ENCODE results near the gene HESX1. TPM values are rescaled to one million over a fixed set of nuclear protein-coding genes. Genes with fewer than 3 reads are reported as not detected.

The HESX1 gene
- total RNA-seq, 1 experiment from 2014 or later = 5.6 TPM

DNA sequence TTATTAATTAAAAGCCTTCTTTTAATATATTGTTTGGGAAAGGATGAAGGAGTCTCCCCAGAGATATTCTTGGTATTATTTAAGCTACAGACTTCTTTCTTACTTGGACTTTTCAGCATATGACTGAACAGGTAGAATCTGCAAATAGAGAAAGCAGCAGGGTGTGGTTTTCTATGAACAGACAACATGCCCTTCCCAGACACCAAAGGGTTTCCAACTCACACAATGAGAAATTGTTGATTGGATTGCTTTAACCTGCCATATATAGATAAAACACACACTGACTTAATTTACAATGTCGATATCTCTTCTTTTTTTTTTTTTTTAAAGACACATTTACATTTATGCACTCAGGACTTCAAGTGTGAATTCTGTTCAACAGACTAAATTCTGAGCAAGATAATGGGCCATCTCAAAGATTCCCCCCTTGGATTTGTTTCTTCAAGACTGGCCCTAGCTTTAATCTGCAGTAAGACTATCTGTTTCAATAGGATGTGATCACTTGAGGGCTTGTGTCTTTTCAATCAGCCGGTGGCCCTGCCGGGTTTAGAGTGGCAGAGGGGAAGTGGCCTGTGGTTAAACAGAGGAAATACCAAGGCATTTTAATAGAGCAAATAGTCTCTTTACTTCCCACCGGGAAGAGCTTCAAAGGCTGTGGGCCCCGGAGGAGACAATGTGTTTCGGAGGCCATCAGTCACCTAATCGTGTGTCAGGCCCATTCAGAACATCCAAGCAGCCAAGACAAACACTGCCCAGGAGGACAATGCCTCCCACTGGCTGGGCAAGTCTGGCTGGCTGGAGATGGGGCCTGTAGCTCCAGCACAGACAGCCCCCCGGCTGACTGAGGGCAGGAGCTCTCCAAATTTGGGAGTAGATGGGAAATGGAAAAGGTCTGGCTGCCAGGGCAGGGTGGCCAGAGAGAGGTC, 40.7 kb downstream of the HESX1 start (continued):
- TF ChIP-seq, protein P1, sequence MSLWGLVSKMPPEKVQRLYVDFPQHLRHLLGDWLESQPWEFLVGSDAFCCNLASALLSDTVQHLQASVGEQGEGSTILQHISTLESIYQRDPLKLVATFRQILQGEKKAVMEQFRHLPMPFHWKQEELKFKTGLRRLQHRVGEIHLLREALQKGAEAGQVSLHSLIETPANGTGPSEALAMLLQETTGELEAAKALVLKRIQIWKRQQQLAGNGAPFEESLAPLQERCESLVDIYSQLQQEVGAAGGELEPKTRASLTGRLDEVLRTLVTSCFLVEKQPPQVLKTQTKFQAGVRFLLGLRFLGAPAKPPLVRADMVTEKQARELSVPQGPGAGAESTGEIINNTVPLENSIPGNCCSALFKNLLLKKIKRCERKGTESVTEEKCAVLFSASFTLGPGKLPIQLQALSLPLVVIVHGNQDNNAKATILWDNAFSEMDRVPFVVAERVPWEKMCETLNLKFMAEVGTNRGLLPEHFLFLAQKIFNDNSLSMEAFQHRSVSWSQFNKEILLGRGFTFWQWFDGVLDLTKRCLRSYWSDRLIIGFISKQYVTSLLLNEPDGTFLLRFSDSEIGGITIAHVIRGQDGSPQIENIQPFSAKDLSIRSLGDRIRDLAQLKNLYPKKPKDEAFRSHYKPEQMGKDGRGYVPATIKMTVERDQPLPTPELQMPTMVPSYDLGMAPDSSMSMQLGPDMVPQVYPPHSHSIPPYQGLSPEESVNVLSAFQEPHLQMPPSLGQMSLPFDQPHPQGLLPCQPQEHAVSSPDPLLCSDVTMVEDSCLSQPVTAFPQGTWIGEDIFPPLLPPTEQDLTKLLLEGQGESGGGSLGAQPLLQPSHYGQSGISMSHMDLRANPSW (CRISPR knock-in tag; conservative IDR thresholded peaks at IDR 0.05; ENCODE audit: low read depth) = 0 out of 2 replicates have a peak, but pooled peaks have one; percentile 43
- 0 out of 2 replicates have a peak, but pooled peaks have one; percentile 31 for TF ChIP-seq SMAD4 (CRISPR knock-in tag; IDR thresholded peaks at IDR 0.05)
- TF ChIP-seq, protein P2, sequence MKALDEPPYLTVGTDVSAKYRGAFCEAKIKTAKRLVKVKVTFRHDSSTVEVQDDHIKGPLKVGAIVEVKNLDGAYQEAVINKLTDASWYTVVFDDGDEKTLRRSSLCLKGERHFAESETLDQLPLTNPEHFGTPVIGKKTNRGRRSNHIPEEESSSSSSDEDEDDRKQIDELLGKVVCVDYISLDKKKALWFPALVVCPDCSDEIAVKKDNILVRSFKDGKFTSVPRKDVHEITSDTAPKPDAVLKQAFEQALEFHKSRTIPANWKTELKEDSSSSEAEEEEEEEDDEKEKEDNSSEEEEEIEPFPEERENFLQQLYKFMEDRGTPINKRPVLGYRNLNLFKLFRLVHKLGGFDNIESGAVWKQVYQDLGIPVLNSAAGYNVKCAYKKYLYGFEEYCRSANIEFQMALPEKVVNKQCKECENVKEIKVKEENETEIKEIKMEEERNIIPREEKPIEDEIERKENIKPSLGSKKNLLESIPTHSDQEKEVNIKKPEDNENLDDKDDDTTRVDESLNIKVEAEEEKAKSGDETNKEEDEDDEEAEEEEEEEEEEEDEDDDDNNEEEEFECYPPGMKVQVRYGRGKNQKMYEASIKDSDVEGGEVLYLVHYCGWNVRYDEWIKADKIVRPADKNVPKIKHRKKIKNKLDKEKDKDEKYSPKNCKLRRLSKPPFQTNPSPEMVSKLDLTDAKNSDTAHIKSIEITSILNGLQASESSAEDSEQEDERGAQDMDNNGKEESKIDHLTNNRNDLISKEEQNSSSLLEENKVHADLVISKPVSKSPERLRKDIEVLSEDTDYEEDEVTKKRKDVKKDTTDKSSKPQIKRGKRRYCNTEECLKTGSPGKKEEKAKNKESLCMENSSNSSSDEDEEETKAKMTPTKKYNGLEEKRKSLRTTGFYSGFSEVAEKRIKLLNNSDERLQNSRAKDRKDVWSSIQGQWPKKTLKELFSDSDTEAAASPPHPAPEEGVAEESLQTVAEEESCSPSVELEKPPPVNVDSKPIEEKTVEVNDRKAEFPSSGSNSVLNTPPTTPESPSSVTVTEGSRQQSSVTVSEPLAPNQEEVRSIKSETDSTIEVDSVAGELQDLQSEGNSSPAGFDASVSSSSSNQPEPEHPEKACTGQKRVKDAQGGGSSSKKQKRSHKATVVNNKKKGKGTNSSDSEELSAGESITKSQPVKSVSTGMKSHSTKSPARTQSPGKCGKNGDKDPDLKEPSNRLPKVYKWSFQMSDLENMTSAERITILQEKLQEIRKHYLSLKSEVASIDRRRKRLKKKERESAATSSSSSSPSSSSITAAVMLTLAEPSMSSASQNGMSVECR (CRISPR knock-in tag; IDR thresholded peaks at IDR 0.05; ENCODE audit: borderline replicate concordance) = no peak
- TF ChIP-seq, protein P3, sequence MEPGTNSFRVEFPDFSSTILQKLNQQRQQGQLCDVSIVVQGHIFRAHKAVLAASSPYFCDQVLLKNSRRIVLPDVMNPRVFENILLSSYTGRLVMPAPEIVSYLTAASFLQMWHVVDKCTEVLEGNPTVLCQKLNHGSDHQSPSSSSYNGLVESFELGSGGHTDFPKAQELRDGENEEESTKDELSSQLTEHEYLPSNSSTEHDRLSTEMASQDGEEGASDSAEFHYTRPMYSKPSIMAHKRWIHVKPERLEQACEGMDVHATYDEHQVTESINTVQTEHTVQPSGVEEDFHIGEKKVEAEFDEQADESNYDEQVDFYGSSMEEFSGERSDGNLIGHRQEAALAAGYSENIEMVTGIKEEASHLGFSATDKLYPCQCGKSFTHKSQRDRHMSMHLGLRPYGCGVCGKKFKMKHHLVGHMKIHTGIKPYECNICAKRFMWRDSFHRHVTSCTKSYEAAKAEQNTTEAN (CRISPR knock-in tag; IDR thresholded peaks at IDR 0.05) = no peak

DNA sequence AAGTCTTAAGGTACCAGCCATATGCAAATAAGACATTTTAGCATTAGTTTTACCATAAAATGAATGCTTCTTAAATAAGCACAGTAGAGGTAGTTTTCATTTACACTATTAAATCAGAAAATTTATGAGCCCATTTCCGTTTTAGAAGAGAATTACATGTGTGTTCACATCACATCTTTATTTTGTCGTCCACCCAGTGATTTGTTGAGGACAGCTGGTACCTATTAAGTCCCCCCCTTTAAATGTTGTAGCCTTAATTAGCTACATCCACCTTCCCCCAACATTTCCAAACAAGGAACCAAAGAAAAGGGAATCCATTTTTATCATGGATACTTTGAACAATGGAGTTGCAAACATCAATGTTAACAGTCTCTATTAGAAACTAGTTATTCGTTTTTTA, 41.5 kb downstream of the HESX1 start:
- Mint-ChIP-seq H3K27me3 (ENCODE audit: low read depth) (peaks cover 14% of the 10 kb centered on the region), H3K27ac (no peak overlapping the region), H3K9me3 (no peaks in the 10 kb centered on the region), H3K36me3 (no peaks in the 10 kb centered on the region), H3K4me1 (peaks cover 95% of the 10 kb centered on the region), H3K4me3 (peak overlapping the region; percentile 22)
- ATAC-seq = no peak
- CTCF ChIA-PET = interaction anchor here (1.7 kb wide), 1 partner anchor 57 kb away, joined by 5 read pairs; no protein-coding TSS in a partner anchor
- DNase-seq (ENCODE audit: low spot score) = no peak
- POLR2A ChIA-PET = interaction anchor here (0.5 kb wide), 1 partner anchor 27 kb away, joined by 3 read pairs; no protein-coding TSS in a partner anchor
- TF ChIP-seq, protein P4, sequence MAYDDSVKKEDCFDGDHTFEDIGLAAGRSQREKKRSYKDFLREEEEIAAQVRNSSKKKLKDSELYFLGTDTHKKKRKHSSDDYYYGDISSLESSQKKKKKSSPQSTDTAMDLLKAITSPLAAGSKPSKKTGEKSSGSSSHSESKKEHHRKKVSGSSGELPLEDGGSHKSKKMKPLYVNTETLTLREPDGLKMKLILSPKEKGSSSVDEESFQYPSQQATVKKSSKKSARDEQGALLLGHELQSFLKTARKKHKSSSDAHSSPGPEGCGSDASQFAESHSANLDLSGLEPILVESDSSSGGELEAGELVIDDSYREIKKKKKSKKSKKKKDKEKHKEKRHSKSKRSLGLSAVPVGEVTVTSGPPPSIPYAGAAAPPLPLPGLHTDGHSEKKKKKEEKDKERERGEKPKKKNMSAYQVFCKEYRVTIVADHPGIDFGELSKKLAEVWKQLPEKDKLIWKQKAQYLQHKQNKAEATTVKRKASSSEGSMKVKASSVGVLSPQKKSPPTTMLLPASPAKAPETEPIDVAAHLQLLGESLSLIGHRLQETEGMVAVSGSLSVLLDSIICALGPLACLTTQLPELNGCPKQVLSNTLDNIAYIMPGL (CRISPR knock-in tag; IDR thresholded peaks at IDR 0.05) = no peak
- TF ChIP-seq, protein P5, sequence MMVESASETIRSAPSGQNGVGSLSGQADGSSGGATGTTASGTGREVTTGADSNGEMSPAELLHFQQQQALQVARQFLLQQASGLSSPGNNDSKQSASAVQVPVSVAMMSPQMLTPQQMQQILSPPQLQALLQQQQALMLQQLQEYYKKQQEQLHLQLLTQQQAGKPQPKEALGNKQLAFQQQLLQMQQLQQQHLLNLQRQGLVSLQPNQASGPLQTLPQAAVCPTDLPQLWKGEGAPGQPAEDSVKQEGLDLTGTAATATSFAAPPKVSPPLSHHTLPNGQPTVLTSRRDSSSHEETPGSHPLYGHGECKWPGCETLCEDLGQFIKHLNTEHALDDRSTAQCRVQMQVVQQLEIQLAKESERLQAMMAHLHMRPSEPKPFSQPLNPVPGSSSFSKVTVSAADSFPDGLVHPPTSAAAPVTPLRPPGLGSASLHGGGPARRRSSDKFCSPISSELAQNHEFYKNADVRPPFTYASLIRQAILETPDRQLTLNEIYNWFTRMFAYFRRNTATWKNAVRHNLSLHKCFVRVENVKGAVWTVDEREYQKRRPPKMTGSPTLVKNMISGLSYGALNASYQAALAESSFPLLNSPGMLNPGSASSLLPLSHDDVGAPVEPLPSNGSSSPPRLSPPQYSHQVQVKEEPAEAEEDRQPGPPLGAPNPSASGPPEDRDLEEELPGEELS (CRISPR knock-in tag; IDR thresholded peaks at IDR 0.05) = no peak
- TF ChIP-seq, protein P6, sequence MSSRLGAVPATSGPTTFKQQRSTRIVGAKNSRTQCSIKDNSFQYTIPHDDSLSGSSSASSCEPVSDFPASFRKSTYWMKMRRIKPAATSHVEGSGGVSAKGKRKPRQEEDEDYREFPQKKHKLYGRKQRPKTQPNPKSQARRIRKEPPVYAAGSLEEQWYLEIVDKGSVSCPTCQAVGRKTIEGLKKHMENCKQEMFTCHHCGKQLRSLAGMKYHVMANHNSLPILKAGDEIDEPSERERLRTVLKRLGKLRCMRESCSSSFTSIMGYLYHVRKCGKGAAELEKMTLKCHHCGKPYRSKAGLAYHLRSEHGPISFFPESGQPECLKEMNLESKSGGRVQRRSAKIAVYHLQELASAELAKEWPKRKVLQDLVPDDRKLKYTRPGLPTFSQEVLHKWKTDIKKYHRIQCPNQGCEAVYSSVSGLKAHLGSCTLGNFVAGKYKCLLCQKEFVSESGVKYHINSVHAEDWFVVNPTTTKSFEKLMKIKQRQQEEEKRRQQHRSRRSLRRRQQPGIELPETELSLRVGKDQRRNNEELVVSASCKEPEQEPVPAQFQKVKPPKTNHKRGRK (CRISPR knock-in tag; IDR thresholded peaks at IDR 0.05; ENCODE audit: borderline replicate concordance) = no peak
- TF ChIP-seq RORB (CRISPR knock-in tag; IDR thresholded peaks at IDR 0.05) = no peak
- TF ChIP-seq NR3C1 (CRISPR knock-in tag; conservative IDR thresholded peaks at IDR 0.05; ENCODE audit: low read depth) = no peak
- TF ChIP-seq ZNF219 (CRISPR knock-in tag; IDR thresholded peaks at IDR 0.05; ENCODE audit: borderline replicate concordance) = no peak
- no peak for TF ChIP-seq ZNF416 (CRISPR knock-in tag; IDR thresholded peaks at IDR 0.05)
- no peak for TF ChIP-seq SP1 (CRISPR knock-in tag; conservative IDR thresholded peaks at IDR 0.05)
- TF ChIP-seq CBFB (CRISPR knock-in tag; IDR thresholded peaks at IDR 0.05; ENCODE audit: low read depth) = no peak
- TF ChIP-seq, protein P7, sequence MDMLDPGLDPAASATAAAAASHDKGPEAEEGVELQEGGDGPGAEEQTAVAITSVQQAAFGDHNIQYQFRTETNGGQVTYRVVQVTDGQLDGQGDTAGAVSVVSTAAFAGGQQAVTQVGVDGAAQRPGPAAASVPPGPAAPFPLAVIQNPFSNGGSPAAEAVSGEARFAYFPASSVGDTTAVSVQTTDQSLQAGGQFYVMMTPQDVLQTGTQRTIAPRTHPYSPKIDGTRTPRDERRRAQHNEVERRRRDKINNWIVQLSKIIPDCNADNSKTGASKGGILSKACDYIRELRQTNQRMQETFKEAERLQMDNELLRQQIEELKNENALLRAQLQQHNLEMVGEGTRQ (CRISPR knock-in tag; IDR thresholded peaks at IDR 0.05) = no peak
- TF ChIP-seq FOXP1 (CRISPR knock-in tag; IDR thresholded peaks at IDR 0.05; ENCODE audit: borderline replicate concordance) = no peak
- no peak for TF ChIP-seq NFE2L1 (CRISPR knock-in tag; IDR thresholded peaks at IDR 0.05)
- TF ChIP-seq, protein P8, sequence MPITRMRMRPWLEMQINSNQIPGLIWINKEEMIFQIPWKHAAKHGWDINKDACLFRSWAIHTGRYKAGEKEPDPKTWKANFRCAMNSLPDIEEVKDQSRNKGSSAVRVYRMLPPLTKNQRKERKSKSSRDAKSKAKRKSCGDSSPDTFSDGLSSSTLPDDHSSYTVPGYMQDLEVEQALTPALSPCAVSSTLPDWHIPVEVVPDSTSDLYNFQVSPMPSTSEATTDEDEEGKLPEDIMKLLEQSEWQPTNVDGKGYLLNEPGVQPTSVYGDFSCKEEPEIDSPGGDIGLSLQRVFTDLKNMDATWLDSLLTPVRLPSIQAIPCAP (CRISPR knock-in tag; IDR thresholded peaks at IDR 0.05) = no peak

All from WTC11 (cell line).